Stimulated activated CD4-positive, alpha-beta T cell treated with anti-CD3 and anti-CD28 coated beads, TNF-alpha, amount 100 ng/mL, for 24 hours (primary cell): ENCODE measurements around the gene KRTAP9-8.
"Not testable (repeated sequence)": the region's sequence is repeated elsewhere in the genome, so short reads cannot be mapped to it uniquely, and the experiment has no call there.

Experiments
- DNase-seq, 3 experiments: peaks; one replicate each; pipeline ENCODE4 v3.0.0-alpha.2; 2020; ENCODE audit warnings: low read depth in 3 of 3

Gene KRTAP9-8, protein sequence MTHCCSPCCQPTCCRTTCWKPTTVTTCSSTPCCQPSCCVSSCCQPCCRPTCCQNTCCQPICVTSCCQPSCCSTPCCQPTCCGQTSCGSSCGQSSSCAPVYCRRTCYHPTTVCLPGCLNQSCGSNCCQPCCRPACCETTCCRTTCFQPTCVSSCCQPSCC

DNA sequence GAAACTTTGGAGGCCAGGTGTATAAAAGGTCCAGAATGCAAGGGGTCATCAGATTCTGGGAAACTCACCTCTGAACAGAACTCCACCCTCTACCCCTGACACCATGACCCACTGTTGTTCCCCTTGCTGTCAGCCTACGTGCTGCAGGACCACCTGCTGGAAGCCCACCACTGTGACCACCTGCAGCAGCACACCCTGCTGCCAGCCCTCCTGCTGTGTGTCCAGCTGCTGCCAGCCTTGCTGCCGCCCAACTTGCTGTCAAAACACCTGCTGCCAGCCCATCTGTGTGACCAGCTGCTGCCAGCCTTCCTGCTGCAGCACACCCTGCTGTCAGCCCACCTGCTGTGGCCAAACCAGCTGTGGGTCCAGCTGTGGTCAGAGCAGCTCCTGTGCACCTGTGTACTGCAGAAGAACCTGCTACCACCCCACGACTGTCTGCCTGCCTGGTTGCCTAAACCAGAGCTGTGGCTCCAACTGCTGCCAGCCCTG, at the start of gene KRTAP9-8:
TSS of gene KRTAP9-8 (plus strand) at position 51 of the 489 bp plus-strand sequence. CDS start at position 104, 53 bp downstream.
- not testable (repeated sequence) for DNase-seq

DNA sequence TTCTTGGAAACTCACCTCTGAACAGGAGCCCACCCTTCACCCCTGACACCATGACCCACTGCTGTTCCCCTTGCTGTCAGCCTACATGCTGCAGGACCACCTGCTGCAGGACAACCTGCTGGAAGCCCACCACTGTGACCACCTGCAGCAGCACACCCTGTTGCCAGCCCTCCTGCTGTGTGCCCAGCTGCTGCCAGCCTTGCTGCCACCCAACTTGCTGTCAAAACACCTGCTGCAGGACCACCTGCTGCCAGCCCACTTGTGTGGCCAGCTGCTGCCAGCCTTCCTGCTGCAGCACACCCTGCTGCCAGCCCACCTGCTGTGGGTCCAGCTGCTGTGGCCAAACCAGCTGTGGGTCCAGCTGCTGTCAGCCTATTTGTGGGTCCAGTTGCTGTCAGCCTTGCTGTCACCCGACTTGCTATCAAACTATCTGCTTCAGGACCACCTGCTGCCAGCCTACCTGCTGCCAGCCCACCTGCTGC, 47.9 kb upstream of the KRTAP9-8 start, which contains the start of gene KRTAP9-1:
TSS of gene KRTAP9-1 (plus strand) at position 51 of the 482 bp plus-strand sequence. CDS start at position 51, 0 bp downstream.
- DNase-seq = not testable (repeated sequence)

DNA sequence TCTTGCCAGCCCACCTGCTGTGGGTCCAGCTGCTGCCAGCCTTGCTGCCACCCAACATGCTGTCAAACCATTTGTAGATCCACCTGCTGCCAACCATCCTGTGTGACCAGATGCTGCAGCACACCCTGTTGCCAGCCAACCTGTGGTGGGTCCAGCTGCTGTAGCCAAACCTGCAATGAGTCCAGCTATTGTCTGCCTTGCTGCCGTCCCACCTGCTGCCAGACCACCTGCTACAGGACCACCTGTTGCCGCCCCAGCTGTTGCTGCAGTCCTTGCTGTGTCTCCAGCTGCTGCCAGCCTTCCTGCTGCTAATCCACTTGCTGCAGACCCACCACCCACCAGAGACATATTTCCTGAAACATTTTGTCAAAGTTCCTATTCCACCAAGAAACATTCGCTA, 47.5 kb upstream of the KRTAP9-8 start:
- DNase-seq = no peak

GRCh38 chr17:41196068-41196467, 41.7 kb upstream of the KRTAP9-8 start:
- no peak for DNase-seq

DNA sequence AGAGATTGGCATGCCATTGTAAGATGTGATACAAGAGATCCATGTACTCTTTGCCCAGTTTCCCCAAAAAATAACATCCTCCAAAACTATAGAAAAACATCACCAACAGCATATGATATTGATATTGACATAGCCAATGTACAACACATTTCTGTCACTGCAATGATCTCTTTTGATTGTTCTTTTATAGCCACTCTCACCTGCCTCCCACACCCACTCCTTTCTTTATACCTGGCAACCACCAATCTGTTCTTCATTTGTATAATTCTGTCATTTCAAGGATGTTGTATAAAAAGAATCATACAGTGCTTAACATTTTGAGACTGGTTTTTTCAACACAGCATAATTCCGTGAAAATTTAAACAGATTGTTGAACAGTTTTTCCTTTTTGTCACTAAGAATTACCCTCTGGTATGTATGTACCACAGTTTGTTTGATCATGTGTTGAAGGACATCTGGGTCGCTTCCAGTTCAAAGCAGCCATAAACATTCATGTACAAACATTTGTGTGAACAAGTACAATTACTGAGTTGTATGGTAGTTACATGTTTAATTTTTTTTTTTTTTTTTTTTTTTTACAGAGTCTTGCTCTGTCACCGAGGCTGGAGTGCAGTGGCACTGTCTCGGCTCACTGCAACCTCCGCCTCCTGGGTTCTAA, 38.2 kb upstream of the KRTAP9-8 start:
- no peak for DNase-seq

GRCh38 chr17:41211845-41212466, 25.8 kb upstream of the KRTAP9-8 start:
- no peak for DNase-seq

- no peak for DNase-seq
These were observed 25.2 kb upstream of the KRTAP9-8 start for GRCh38 chr17:41212524-41213169.

GRCh38 chr17:41215681-41216080, 22.1 kb upstream of the KRTAP9-8 start:
- no peak for DNase-seq

DNA sequence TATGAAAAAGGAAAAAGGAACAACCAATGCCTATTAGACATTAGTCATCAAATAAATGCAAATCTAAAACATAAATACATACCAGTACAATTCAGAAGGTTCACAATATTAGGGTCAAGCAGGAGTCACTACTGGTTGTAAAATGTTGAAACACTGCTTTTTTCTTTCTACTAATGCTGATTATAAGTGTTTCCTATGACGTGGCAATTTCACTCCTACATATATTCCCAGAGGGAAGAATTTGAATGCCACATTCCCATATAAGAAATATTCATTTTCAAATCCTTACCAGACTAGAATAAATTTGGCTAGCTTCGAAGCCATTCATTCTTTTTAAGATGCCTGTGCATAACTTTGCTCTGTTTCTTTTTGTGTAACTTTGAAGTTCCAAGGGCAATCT, 14.0 kb upstream of the KRTAP9-8 start:
- DNase-seq = no peak

DNA sequence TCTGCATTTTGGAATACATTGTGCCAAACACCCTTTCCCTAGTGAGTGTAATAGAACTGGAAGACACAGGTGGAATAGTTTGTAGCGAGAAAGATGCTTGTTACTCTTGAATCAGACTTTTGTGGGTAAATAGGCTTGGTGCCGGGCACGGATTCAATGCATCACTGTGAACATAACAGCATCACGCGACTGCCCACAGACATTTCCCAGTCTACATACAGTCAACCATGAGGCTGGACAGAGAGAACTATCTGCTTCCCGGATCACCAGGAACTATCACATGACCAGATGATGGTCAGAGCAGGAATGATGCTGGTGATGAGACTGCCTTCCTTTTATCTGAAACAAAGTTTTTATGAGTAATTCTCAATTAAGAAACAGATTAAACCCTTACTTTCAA, 11.7 kb upstream of the KRTAP9-8 start:
- no peak for DNase-seq

GRCh38 chr17:41226598-41227095, 11.2 kb upstream of the KRTAP9-8 start, which contains the start of gene KRTAP9-2:
Gene KRTAP9-2 (plus strand): TSS chr17:41226648. CDS start chr17:41226655, 7 bp downstream.
- DNase-seq = not testable (repeated sequence)

DNA sequence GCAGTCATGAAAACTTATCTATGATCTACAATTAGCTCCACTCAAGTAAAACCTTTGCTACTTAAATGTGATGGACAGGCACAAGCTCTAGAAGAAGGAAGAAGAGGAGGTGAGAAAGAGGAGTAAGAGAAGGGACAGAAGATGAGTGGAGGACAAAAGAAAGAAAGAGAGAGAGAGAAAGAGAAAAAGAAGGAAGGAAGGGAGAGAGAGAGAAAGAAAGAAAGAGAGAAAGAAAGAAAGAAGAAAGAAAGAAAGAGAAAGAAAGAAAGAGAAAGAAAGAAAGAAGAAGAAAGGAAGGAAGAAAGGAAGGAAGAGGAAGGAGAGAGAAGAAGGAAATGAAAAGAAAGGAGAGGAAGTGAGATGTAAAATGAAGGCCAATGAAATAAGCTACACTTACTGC, 7.7 kb upstream of the KRTAP9-8 start:
- no peak for DNase-seq

DNA sequence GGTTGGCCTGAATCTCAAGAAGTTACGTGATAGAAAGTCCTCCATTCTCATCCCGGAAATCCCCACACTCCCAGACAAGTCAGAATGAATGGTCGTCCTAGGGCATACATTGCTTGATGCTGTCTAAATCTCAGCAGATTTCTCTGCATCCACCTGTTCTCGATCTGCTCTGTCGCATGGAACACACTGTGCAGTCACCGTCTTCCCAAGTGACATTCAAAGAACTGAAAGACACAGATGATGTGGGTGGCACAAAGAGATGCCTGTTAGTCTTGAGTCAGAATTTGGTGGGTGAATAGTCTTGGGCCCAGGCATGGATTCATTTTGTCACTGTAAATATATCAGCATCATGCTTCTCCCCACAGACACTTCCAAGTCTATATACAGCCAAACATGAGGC, 6.1 kb upstream of the KRTAP9-8 start:
- no peak for DNase-seq

DNA sequence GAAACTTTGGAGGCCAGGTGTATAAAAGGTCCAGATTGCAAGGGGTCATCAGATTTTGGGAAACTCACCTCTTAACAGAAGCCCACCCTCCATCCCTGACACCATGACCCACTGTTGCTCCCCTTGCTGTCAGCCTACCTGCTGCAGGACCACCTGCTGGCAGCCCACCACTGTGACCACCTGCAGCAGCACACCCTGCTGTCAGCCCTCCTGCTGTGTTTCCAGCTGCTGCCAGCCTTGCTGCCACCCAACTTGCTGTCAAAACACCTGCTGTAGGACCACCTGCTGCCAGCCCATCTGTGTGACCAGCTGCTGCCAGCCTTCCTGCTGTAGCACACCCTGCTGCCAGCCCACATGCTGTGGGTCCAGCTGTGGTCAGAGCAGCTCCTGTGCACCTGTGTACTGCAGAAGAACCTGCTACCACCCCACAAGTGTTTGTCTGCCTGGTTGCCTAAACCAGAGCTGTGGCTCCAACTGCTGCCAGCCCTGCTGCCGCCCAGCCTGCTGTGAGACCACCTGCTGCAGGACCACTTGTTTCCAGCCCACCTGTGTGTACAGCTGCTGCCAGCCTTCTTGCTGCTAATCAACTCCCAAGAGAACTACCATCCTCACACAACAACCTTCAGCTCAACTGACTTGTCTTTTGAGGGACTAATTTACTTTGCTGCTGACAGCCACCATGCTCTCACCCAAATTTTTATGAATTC, 5.2 kb upstream of the KRTAP9-8 start, which contains the start of gene KRTAP9-3:
TSS of gene KRTAP9-3 (plus strand) at position 51 of the 707 bp plus-strand sequence. CDS start at position 104, 53 bp downstream.
- not testable (repeated sequence) for DNase-seq

- DNase-seq = not testable (repeated sequence)
These were observed 683 bp upstream of the KRTAP9-8 start for GRCh38 chr17:41237116-41237515.

DNA sequence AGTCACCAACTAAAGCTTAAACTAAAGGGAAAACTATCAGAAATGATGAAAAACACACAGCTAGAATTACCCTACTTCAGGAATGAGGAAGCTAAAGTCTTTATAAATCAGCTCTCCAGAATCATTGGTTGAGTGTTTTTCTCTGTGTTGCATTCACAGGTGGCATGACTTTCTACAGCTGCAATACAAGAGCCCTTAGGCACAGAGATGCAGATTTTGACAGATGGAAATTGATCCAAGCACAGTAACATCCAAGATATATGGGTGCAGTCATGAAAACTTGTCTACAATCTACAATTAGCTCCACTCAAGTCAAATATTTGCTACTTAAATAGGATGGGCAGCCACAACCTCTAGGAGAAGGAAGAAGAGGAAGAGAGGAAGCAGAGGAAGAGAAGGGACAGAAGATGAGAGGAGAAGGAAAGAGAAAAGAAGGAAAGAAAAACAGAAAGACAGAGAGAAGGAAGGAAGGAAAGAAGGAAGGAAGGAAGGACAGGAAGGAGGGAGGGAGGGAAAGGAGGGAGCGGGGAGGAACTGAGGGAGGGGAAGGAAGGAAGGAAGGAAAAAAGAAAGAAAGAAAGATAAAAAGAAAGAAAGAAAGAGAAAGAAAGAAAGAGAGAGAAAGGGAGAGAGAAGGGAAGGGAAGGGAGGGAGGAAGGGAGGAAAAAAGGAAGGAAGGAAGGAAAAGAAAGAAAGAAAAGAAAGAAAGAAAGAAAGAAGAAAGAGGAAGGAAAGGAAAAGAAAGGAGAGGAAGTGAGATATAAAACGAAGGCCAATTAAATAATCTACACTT, 9.4 kb downstream of the KRTAP9-8 start:
- not testable (repeated sequence) for DNase-seq

GRCh38 chr17:41249637-41250240, 11.9 kb downstream of the KRTAP9-8 start, which contains the start of gene KRTAP9-4:
Gene KRTAP9-4 (plus strand): TSS chr17:41249687. CDS start chr17:41249721, 34 bp downstream.
- DNase-seq = not testable (repeated sequence)

DNA sequence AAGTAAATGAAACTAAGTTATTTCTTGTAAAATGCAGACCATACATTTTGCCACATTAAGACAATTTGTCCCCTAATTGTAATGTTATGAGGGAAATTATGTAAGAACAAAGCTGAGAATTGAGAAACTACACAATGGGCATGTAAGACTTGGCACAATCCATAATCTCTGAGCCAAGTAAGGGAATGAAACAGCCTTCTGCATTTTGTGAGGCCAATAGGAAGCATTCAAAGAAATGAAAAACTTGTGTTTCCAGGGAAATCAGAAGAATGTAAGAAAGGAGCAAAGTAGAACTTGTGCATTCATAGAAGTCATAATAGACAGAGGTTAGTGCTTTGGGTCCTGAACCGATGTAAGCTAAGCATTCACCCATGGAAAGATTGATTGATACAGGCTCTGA, 13.5 kb downstream of the KRTAP9-8 start:
- DNase-seq = no peak

DNA sequence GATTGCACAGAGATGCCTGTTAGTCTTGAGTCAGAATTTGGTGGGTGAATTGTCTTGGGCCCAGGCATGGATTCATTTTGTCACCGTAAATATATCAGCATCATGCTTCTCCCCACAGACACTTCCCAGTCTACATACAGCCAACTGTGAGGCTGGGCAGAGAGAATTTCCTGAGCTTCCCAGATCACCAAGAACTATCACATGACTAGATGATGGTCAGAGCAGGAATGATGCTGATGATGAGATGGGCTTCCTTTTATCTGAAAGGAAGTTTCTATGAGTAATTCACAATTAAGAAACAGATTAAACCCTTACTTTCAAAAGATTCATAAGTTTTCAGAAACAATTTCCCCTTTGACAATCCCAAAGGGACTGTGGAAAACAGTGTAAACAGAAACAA, 17.1 kb downstream of the KRTAP9-8 start:
- DNase-seq = no peak
